Mucosa of rectum (tissue), 2 donors: ENCODE measurements around the gene SYNGAP1.

Experiments
- H3K27ac ChIP-seq, 2 donors: one replicate each; pipeline ENCODE4 v1.7.0; 2013; ENCODE audit warnings: inconsistent platforms in 2 of 2, low read depth in 2 of 2, low read length in 2 of 2
- H3K27me3 ChIP-seq, 2 donors: one replicate each; pipeline ENCODE4 v1.7.0; 2013; ENCODE audit warnings: low read length in 2 of 2; ENCODE audit not compliant: control insufficient read depth in 2 of 2, insufficient read depth in 2 of 2
- H3K36me3 ChIP-seq, 2 donors: one replicate each; pipeline ENCODE4 v1.7.0; 2013; ENCODE audit warnings: low read length in 2 of 2; ENCODE audit not compliant: control insufficient read depth in 2 of 2, insufficient read depth in 2 of 2
- H3K4me1 ChIP-seq, 2 donors: one replicate each; pipeline ENCODE4 v1.7.0; 2013; ENCODE audit warnings: low read length in 2 of 2, mild to moderate bottlenecking in 1 of 2; ENCODE audit not compliant: control insufficient read depth in 2 of 2, insufficient read depth in 2 of 2
- H3K4me3 ChIP-seq, 2 donors: one replicate each; pipeline ENCODE4 v1.7.0; 2013; ENCODE audit warnings: low read length in 2 of 2
- H3K9ac ChIP-seq, 2 donors: one replicate each; pipeline ENCODE4 v1.7.0; 2013; ENCODE audit warnings: low read length in 2 of 2, low read depth in 1 of 2, mild to moderate bottlenecking in 1 of 2
- H3K9me3 ChIP-seq, 2 donors: one replicate each; pipeline ENCODE4 v1.7.0; 2013; ENCODE audit warnings: low read length in 2 of 2; ENCODE audit not compliant: control insufficient read depth in 2 of 2
- donor health status: healthy.
- donor health status: Normal muscosa, but diverticular disease.

The SYNGAP1 gene

GRCh38 chr6:33429750-33430052, 9.8 kb downstream of the SYNGAP1 start:
- no peaks in the 10 kb centered on the region for H3K9me3 ChIP-seq
- peak overlapping the region; percentile 43 to 56 for H3K27ac ChIP-seq
- peaks cover 27 to 29% of the 10 kb centered on the region in 2 donors for H3K4me1 ChIP-seq
- H3K36me3 ChIP-seq: no peaks in the 10 kb centered on the region
- no peaks in the 10 kb centered on the region for H3K27me3 ChIP-seq
- H3K4me3 ChIP-seq: no peak overlapping the region
- H3K9ac ChIP-seq: peak overlapping the region in 1 of 2 donors; percentile 1

DNA sequence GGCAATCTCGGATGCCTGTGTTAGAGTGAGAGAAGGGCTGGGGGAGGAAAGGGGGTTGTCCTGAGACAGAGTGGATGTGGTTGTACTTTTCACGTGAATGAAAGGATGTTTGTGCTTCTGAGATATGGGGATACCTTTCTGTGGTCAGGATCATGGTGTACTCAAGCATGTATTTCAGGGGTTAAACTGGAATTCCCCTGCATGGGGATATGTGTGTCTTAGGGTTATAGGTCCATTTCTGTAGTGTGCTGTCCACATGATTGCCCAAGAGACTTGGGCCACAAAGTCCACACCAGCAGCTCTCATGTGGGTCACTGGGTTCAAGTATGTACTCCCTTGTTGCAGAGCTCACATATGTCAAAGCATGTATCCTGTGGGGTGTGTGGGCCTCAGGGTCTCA, 10.5 kb downstream of the SYNGAP1 start:
- Histone ChIP-seq H3K27me3 (no peaks in the 10 kb centered on the region), H3K36me3 (no peaks in the 10 kb centered on the region), H3K9me3 (no peaks in the 10 kb centered on the region), H3K4me1 (peaks cover 20 to 23% of the 10 kb centered on the region in 2 donors), H3K9ac (no peak overlapping the region), H3K4me3 (no peak overlapping the region), H3K27ac (no peak overlapping the region)

GRCh38 chr6:33430991-33431879, 11.4 kb downstream of the SYNGAP1 start:
- H3K9ac ChIP-seq: no peak overlapping the region

DNA sequence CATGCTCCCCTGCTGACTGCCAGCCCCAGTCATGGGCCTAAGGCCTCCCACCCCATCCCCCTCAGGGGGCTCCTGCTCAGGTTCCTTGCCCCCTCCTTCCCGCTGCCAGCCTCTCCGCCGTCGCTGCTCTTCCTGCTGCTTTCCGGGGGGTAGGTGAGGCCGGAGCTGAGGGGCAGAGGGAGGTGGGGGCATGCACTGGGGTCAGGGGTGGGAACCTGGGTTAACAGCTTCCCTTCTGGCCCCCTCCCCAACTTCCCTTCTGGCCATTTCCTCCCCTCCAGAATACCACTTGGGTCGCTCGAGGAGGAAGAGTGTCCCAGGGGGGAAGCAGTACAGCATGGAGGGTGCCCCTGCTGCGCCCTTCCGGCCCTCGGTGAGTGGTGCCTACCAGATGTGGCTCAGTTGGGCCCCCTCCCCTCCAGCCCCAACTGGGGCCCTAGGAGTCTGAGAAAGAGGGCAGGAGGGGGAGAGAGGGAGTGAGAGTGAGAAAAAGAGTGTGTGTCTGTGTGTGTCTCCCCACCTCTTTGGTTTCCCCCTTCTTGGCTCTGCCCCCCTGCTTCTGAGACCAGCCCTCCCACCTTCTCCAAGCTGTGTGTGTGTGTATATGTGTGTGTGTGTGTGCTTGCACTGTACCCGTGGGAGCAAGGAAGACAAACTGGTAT, 12.1 kb downstream of the SYNGAP1 start:
- no peak overlapping the region for H3K4me3 ChIP-seq
- H3K9me3 ChIP-seq: no peaks in the 10 kb centered on the region
- H3K4me1 ChIP-seq: peaks cover 20 to 21% of the 10 kb centered on the region in 2 donors
- no peak overlapping the region for H3K9ac ChIP-seq
- no peaks in the 10 kb centered on the region for H3K27me3 ChIP-seq
- H3K27ac ChIP-seq: no peak overlapping the region
- H3K36me3 ChIP-seq: peaks cover 0 to 7% of the 10 kb centered on the region in 2 donors

More at GRCh38 chr6:33430991-33431879, 11.4 kb downstream of the SYNGAP1 start:
- Histone ChIP-seq H3K9me3 (no peaks in the 10 kb centered on the region), H3K4me1 (peaks cover 20 to 22% of the 10 kb centered on the region in 2 donors), H3K27me3 (no peaks in the 10 kb centered on the region), H3K27ac (no peak overlapping the region), H3K36me3 (peaks cover 0 to 3% of the 10 kb centered on the region in 2 donors), H3K4me3 (peak overlapping the region in 1 of 2 donors; percentile 47)

- H3K9ac ChIP-seq: no peak overlapping the region
- no peak overlapping the region for H3K4me3 ChIP-seq
- no peak overlapping the region for H3K27ac ChIP-seq
- H3K4me1 ChIP-seq: peaks cover 15% of the 10 kb centered on the region in 2 donors
- H3K27me3 ChIP-seq: no peaks in the 10 kb centered on the region
- peaks cover under 1 to 11% of the 10 kb centered on the region in 2 donors for H3K36me3 ChIP-seq
- no peaks in the 10 kb centered on the region for H3K9me3 ChIP-seq
Observed at GRCh38 chr6:33432546-33432945, 12.7 kb downstream of the SYNGAP1 start.

DNA sequence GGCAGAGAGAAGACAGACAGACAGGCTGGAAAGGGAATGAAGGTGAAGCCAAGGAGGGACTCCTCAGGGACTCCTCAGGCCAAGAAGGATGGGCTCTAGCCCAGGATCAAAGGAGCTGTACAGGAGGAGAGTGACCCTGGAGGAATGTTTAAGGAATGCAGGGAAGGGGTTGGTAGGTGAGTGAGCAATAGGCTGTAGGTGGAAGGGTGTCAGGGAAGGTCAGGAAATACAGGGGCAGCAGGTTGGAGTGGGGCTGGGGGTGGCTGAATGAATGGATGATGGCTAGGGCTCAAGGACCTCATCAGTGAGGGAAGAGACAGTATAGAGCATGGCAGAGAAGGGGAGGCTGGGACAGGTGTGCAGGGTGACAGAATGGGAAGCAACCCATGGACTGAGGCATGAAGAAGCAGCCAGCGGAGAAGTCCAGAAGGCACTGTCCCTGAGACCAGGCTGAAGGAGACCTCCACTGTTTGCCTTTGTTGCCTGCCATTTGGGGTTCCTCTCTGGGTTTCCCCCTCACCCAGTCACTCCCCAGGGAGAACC, 13.2 kb downstream of the SYNGAP1 start:
- no peak overlapping the region for H3K9ac ChIP-seq
- no peak overlapping the region for H3K27ac ChIP-seq
- peaks cover 14% of the 10 kb centered on the region in 2 donors for H3K4me1 ChIP-seq
- H3K9me3 ChIP-seq: no peaks in the 10 kb centered on the region
- H3K36me3 ChIP-seq: peaks cover 4 to 13% of the 10 kb centered on the region in 2 donors
- H3K27me3 ChIP-seq: no peaks in the 10 kb centered on the region
- no peak overlapping the region for H3K4me3 ChIP-seq

DNA sequence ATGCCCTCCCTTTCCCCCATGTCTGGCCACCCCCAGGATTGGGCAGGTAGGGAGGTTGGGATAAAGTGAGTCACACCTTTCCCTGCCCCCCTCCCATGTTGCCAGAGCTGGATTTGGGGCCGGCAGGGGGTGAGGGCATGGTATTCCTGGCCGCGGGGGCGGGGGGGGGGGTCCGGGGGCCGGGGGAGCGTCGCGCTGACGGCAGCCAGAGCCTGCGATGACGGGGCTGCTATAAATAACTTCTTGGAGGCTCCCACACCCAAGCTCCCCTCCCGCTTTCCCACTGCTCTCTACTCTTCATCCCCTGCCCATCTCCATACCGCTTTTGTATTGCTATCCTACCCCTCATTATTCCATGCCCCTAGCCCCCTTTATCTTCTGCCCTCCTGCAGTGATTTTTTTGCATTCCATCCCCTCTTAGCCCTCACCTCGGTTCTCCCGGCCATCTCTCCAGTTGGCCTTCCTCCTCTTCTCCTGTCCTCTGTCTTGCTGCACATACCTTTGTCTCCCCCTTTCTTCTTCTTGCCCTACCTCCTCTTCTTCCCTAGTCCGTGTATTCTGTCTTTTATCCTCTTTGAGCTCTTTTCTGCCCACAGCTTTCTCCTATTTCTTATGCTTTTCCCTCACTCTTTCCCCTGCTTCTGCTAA, 13.8 kb downstream of the SYNGAP1 start:
- H3K27ac ChIP-seq: no peak overlapping the region
- H3K36me3 ChIP-seq: peaks cover 8 to 17% of the 10 kb centered on the region in 2 donors
- H3K9ac ChIP-seq: no peak overlapping the region
- no peaks in the 10 kb centered on the region for H3K27me3 ChIP-seq
- no peak overlapping the region for H3K4me3 ChIP-seq
- no peaks in the 10 kb centered on the region for H3K9me3 ChIP-seq
- peaks cover 8 to 9% of the 10 kb centered on the region in 2 donors for H3K4me1 ChIP-seq

- Histone ChIP-seq H3K4me3 (no peak overlapping the region), H3K4me1 (peaks cover 4 to 5% of the 10 kb centered on the region in 2 donors), H3K27me3 (no peaks in the 10 kb centered on the region), H3K27ac (no peak overlapping the region), H3K9ac (no peak overlapping the region), H3K36me3 (peaks cover 8 to 19% of the 10 kb centered on the region in 2 donors), H3K9me3 (no peaks in the 10 kb centered on the region)
Observed at GRCh38 chr6:33434961-33435360, 15.1 kb downstream of the SYNGAP1 start.

- Histone ChIP-seq H3K36me3 (peaks cover 8 to 19% of the 10 kb centered on the region in 2 donors), H3K4me3 (no peak overlapping the region), H3K27ac (no peak overlapping the region)
Observed at GRCh38 chr6:33437666-33438065, 17.8 kb downstream of the SYNGAP1 start.

More at GRCh38 chr6:33437666-33438065, 17.8 kb downstream of the SYNGAP1 start:
- H3K27me3 ChIP-seq: no peaks in the 10 kb centered on the region
- no peaks in the 10 kb centered on the region for H3K9me3 ChIP-seq
- H3K4me1 ChIP-seq: no peaks in the 10 kb centered on the region
- H3K9ac ChIP-seq: no peak overlapping the region
